ENCODE results near the gene SUCO.
A peak's percentile ranks its signal among the peaks of the same experiment; 100 is the strongest.

Gene SUCO

DNA sequence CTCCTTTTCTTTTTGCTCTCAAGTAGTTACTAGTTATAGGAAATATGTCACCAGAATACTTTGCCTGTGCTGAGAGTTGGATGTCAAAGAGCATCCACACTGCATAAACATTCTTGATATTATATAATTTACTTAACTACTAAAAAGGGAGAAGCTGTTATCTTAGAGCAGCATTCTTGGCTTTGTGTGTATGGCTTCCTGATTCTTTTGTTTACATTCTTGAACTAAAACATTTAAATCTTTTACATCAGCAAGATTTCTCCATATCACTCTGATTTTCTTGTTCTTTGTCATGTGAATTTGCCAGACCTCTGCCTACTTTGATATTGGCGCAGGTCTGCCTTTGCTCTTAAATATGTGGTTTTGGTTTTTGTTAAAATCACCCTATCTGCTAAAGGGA lies 48.8 kb downstream of the SUCO start:
- Histone ChIP-seq H3K27ac (ENCODE audit: low read length) (no peak overlapping the region), H3K4me2 (ENCODE audit: low read length) (no peak overlapping the region), H3K9ac (ENCODE audit: low read length) (no peak overlapping the region), H3K4me3 (ENCODE audit: low read length) (no peak overlapping the region), H3K4me1 (ENCODE audit: low read length) (no peaks in the 10 kb centered on the region), H3K27me3 (ENCODE audit: low read depth, low read length) (no peaks in the 10 kb centered on the region), H3K36me3 (replicated peaks; ENCODE audit: low read depth, low read length) (peaks cover 23% of the 10 kb centered on the region), H4K20me1 (ENCODE audit: insufficient read depth, low read length) (no peaks in the 10 kb centered on the region), H3K79me2 (ENCODE audit: low read length) (no peaks in the 10 kb centered on the region), H3K9me3 (ENCODE audit: insufficient read depth, low read length) (no peaks in the 10 kb centered on the region), H2AFZ (ENCODE audit: low read depth, low read length) (no peak overlapping the region)
- TF ChIP-seq CTCF (IDR thresholded peaks at IDR 0.05; ENCODE audit: low read depth, low read length) (no peak), EZH2phosphoT487 (IDR thresholded peaks at IDR 0.05; ENCODE audit: low read depth) (no peak)

- no peaks in the 10 kb centered on the region for H4K20me1 ChIP-seq (ENCODE audit: insufficient read depth, low read length)
- H3K4me2 ChIP-seq (ENCODE audit: low read length): no peak overlapping the region
- no peaks in the 10 kb centered on the region for H3K4me1 ChIP-seq (ENCODE audit: low read length)
- no peak overlapping the region for H2AFZ ChIP-seq (ENCODE audit: low read depth, low read length)
- no peaks in the 10 kb centered on the region for H3K79me2 ChIP-seq (ENCODE audit: low read length)
- H3K36me3 ChIP-seq (replicated peaks; ENCODE audit: low read depth, low read length): peaks cover 23% of the 10 kb centered on the region
- TF ChIP-seq EZH2phosphoT487 (IDR thresholded peaks at IDR 0.05; ENCODE audit: low read depth): no peak
- TF ChIP-seq CTCF (IDR thresholded peaks at IDR 0.05; ENCODE audit: low read depth, low read length): peak; percentile 51
- H3K9me3 ChIP-seq (ENCODE audit: insufficient read depth, low read length): no peaks in the 10 kb centered on the region
- H3K27ac ChIP-seq (ENCODE audit: low read length): no peak overlapping the region
- no peak overlapping the region for H3K4me3 ChIP-seq (ENCODE audit: low read length)
- H3K27me3 ChIP-seq (ENCODE audit: low read depth, low read length): no peaks in the 10 kb centered on the region
- no peak overlapping the region for H3K9ac ChIP-seq (ENCODE audit: low read length)
These were observed 49.9 kb downstream of the SUCO start for GRCh38 chr1:172582889-172583288.

DNA sequence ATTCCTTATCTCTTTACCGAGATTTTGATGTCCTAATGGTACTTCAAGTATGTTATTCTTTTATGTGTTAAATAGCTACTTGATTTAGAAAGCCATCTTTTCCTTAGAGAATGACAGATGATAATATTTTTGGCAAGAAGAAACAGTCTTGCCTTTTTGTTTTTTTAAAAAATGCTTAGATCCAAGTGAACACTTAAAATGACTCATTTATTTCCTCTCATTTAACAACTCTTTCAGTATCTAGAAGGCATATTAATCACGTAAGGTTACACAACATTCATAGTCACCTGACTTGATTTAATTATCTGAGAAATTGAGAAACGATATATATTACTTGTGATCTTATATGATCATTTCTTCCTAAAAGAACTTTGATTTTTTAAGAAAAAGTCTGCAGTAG lies 52.4 kb downstream of the SUCO start:
- no peaks in the 10 kb centered on the region for H3K9me3 ChIP-seq (ENCODE audit: insufficient read depth, low read length)
- no peaks in the 10 kb centered on the region for H3K79me2 ChIP-seq (ENCODE audit: low read length)
- H3K27ac ChIP-seq (ENCODE audit: low read length): no peak overlapping the region
- TF ChIP-seq CTCF (IDR thresholded peaks at IDR 0.05; ENCODE audit: low read depth, low read length) (no peak), EZH2phosphoT487 (IDR thresholded peaks at IDR 0.05; ENCODE audit: low read depth) (no peak)
- H3K36me3 ChIP-seq (replicated peaks; ENCODE audit: low read depth, low read length): peaks cover 30% of the 10 kb centered on the region
- H3K4me2 ChIP-seq (ENCODE audit: low read length): no peak overlapping the region
- H3K27me3 ChIP-seq (ENCODE audit: low read depth, low read length): no peaks in the 10 kb centered on the region
- H3K4me3 ChIP-seq (ENCODE audit: low read length): no peak overlapping the region
- H2AFZ ChIP-seq (ENCODE audit: low read depth, low read length): no peak overlapping the region
- no peak overlapping the region for H3K9ac ChIP-seq (ENCODE audit: low read length)
- H4K20me1 ChIP-seq (ENCODE audit: insufficient read depth, low read length): no peaks in the 10 kb centered on the region
- H3K4me1 ChIP-seq (ENCODE audit: low read length): no peaks in the 10 kb centered on the region

DNA sequence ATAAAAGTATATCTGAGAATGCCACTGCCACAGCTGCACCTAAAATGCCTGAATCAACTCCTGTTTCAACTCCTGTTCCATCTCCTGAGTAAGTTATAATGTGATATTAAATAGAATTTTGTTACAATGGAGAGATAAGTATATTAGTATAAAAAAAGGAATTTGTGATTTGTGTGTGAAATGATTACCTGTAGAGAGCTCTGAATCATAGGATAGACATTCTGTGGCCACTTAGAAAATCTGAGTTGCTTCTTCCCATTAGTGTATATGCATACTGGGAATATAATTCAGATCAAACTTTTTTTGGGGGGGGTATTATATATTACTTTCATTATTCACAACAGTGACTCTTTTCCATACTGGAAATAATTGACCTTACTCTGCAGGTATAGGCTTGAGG lies 52.9 kb downstream of the SUCO start:
- TF ChIP-seq EZH2phosphoT487 (IDR thresholded peaks at IDR 0.05; ENCODE audit: low read depth) (no peak), CTCF (IDR thresholded peaks at IDR 0.05; ENCODE audit: low read depth, low read length) (no peak)
- no peak overlapping the region for H3K9ac ChIP-seq (ENCODE audit: low read length)
- no peak overlapping the region for H2AFZ ChIP-seq (ENCODE audit: low read depth, low read length)
- no peaks in the 10 kb centered on the region for H3K4me1 ChIP-seq (ENCODE audit: low read length)
- H3K79me2 ChIP-seq (ENCODE audit: low read length): no peaks in the 10 kb centered on the region
- peaks cover 34% of the 10 kb centered on the region for H3K36me3 ChIP-seq (replicated peaks; ENCODE audit: low read depth, low read length)
- H4K20me1 ChIP-seq (ENCODE audit: insufficient read depth, low read length): no peaks in the 10 kb centered on the region
- H3K27ac ChIP-seq (ENCODE audit: low read length): no peak overlapping the region
- no peaks in the 10 kb centered on the region for H3K27me3 ChIP-seq (ENCODE audit: low read depth, low read length)
- no peak overlapping the region for H3K4me2 ChIP-seq (ENCODE audit: low read length)
- H3K9me3 ChIP-seq (ENCODE audit: insufficient read depth, low read length): no peaks in the 10 kb centered on the region
- H3K4me3 ChIP-seq (ENCODE audit: low read length): no peak overlapping the region
